ENCODE measurements around the gene SPRED1.

SPRED1 gene

DNA sequence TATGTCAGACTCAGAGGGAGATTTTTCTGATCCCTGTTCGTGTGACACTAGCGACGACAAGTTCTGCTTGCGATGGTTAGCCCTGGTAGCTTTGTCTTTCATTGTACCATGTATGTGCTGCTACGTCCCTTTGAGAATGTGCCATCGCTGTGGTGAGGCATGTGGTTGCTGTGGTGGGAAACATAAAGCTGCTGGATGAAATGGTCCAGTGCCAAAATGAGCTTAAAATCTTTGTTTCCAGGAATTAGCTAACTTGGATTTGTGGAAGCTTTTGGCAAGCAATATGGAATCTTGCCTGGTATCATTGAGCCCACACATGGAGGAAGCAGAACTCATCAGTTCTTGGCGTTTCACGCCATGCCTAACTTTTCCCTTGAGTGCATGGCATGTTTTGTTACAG lies 98.8 kb downstream of the SPRED1 start:
- DNase-seq: no peak

GRCh38 chr15:38354315-38354929 lies 101.8 kb downstream of the SPRED1 start:
- DNase-seq: peak in 44 of 56 donors; percentile 1 to 80 (median 24)

- DNase-seq: peak in 5 of 56 donors; percentile 1 to 4 (median 3)
These were observed 109.7 kb downstream of the SPRED1 start for GRCh38 chr15:38362355-38362754.

- DNase-seq: no peak
These were observed 114.8 kb downstream of the SPRED1 start for GRCh38 chr15:38367476-38367875.

DNA sequence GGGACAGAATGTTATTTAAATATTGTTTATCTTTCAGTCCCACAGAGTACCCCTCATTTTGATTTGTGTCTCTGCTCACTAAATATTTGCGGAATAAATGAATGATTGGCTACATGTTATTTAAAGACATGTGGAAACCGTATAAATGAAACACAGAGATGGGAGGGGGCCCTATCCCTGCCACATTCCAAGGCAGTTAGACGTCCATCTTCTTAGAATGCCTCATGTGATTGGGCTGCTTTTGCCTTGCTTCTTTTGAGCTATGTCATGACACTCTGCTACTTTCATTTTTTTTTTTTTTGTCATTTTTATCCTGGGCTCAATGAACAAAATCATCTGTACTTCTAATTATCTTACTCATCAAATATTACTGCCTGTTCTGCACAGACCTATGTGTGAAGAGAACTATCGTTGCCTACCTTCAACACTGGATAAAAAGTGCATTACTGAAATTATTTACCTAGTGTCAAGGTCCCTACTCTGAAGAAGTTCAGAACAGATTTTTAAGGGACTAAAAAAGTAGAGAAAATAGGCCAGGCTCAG lies 117.4 kb downstream of the SPRED1 start:
- no peak for DNase-seq

- no peak for DNase-seq
These were observed 120.4 kb downstream of the SPRED1 start for GRCh38 chr15:38373016-38373415.

GRCh38 chr15:38374029-38374428 lies 121.4 kb downstream of the SPRED1 start:
- no peak for DNase-seq

DNA sequence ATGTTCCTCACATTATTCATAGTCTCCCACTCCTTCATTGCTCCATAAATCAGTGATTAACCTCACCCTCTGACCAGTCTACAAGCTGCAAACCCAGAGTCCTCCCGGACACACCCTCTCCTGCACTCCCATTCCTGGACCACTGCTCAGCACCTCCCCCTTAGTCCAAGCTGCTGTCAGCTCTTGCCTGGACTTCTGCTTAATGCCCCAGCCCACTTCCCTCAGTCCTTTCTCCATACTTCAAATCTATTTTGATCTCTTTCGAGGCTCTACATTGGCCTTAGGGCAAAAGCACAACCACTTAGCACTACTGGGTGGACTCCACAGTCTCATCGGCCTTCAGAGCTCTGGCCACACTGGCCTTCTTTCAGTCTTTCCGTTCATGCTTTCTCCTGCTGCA lies 121.9 kb downstream of the SPRED1 start:
- no peak for DNase-seq

- no peak for DNase-seq
These were observed 123.4 kb downstream of the SPRED1 start for GRCh38 chr15:38376081-38376480.

DNA sequence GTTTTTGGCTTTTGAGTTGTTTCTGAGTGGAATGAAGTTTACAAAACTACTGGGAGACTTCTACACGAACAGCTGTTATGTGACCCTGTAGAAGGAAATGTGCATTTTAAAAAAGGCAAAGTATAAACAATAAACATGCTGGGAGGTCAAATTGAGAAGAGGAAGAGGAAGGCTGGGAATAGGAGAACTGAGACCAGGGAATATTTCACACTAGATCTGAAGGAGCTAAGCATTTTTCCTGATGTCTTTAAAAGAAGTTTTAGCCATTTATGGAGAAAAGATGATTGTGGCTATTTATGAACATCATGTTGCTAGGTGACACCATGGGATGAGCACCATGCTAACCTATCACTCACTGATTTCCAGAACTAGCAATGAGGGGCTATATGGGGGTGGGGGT lies 125.0 kb downstream of the SPRED1 start:
- DNase-seq: peak in 6 of 56 donors; percentile 5 to 54 (median 22)

DNA sequence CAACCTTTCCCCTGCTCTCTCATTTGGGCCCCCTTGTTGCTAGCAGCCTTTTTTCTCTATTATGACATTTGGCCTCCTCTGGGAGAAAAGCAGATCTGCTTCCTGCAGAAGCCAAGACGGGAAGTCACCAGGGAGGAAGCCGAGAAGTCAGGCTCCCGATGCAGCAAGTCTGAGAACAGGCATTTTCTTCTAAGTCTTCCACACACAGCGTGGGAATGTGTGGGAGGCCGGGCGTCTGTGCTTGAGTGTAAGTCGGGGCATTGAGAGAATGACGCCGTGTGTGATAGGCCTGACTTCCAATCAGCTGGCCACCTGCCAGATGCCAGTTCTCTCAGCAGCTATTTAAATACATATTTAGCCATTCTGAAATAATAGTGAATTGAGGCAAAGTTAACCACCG lies 125.5 kb downstream of the SPRED1 start:
- peak in 38 of 56 donors; percentile 3 to 70 (median 25) for DNase-seq

GRCh38 chr15:38389924-38390542 lies 137.4 kb downstream of the SPRED1 start:
- peak in 23 of 56 donors; percentile 0 to 63 (median 9) for DNase-seq

DNA sequence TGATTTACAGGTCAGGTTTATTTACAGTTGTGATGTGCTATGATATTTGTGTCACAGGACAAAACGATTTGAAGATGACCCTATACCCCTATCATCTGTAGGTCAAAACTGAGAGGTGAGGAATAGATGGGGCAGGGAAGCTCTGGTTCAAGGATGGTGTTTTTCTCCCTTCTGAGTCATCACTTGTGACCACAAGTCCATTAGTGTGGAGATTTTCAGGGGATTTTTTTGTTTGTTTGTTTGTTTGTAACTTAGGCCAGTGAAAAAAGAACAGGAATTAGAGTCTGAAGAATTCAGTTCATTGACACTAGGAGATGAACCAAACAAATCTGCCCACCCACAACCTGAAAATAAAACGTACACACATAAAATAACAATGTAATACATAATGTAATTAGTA lies 138.6 kb downstream of the SPRED1 start:
- DNase-seq: no peak

DNA sequence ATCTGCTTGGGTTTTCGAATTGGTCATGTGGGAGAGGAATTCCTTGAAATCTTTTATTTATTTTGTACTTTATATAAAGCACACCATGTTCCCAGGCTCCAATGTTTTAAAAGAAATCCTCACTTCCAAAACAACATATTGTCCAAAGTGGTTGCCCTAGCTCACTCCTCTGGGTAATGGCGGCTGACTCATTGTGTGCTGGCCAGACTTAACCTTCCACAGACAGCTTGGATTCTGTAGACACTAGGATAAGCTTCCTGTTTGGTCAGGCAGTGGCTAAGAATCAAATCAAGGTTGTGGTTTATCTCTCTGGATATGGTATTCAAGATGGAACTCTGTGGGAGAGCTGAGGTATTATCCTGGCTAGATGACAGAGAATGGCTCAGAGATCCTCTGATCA lies 145.5 kb downstream of the SPRED1 start:
- DNase-seq: no peak

DNA sequence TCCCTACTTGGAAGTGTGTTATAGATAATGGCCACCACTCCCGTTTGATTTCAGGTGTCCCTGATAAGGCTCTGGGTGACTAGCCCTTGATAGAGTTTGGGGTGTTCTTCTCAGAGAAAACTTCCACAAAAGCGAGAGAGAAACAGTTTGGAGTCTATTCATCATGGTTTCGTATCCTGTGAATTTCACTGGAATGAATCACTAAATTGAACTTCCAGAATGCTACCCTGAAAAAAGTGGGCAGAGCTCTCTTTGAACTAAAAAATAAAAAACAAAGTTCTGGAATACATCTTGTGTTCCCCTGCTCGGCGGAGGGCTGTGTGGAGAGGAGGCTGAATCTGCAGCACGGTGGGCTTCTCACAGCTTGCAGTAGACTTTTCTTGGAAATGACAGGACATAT lies 148.5 kb downstream of the SPRED1 start:
- no peak for DNase-seq

DNA sequence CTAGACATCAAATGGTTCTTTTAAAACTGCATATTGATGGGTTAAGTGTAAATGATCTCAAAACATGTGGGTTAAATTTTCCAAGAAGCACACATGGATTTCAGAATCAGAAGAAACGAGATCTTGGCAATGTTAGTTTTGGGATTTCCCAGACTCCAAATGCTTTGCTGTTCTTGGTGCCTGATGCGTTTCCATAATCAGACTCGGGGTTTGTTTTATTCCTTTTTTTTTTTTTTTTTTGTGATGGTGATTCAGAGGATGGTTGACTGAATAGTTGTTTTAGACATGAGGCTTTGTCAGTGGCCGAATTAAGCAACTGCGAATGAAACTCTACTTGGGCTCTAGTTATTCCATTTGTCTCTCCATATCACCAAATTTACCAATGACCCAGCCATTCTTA lies 149.1 kb downstream of the SPRED1 start:
- no peak for DNase-seq

DNA sequence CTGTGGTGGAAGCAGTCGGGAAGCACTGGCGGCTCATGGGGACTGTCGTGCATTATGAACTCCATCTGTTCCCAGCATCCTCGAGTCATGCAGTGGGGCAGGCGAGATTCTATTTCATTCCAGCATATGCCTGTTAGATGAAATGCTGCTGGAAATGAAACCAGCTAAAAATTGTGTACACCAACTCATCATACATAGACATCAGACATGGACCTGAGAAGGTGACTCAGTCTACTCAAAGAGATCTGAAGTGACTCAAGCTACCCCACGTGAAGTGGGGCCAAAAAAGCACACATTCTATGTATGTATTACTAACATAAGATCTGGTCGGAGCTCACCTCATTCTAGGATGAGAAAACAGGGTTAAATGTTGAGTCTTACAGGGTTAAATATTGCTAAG lies 153.8 kb downstream of the SPRED1 start:
- DNase-seq: no peak
